Measurements from ENCODE around the gene ABHD17A. TPM values are rescaled to one million over a fixed set of nuclear protein-coding genes. Genes with fewer than 3 reads are reported as not detected.

The ABHD17A gene
- total RNA-seq, 2 donors from 2014 or later: 50.6 to 52.9 TPM

- no peak for TF ChIP-seq CTCF (conservative IDR thresholded peaks at IDR 0.05)
- H3K4me3 Mint-ChIP-seq: no peak overlapping the region
- no peak for DNase-seq
- no peak overlapping the region for H3K27ac ChIP-seq (ENCODE audit: low read depth, low read length)
- H3K27ac Mint-ChIP-seq: no peak overlapping the region
- WGBS, 2 experiments (ENCODE audit: insufficient coverage in 1 of 2, insufficient read length in 1 of 2): 94 to 96% methylated on average over 9 to 14 of the region's 16 CpGs
- no peaks in the 10 kb centered on the region for H3K4me1 ChIP-seq (ENCODE audit: control insufficient read depth, insufficient read depth, low read length)
- peaks cover 4% of the 10 kb centered on the region for H3K9me3 Mint-ChIP-seq
- H3K4me3 ChIP-seq (ENCODE audit: low read length): no peak overlapping the region
- no peaks in the 10 kb centered on the region for H3K27me3 ChIP-seq (ENCODE audit: control insufficient read depth, insufficient read depth, low read length, poor library complexity, severe bottlenecking)
- peaks cover 20% of the 10 kb centered on the region for H3K36me3 ChIP-seq (ENCODE audit: control insufficient read depth, insufficient read depth, low read length)
- H3K36me3 Mint-ChIP-seq (ENCODE audit: low read depth): peaks cover 36% of the 10 kb centered on the region
- H3K27me3 Mint-ChIP-seq (ENCODE audit: insufficient read depth): peaks cover 9% of the 10 kb centered on the region
- H3K9ac ChIP-seq (ENCODE audit: extremely low read depth, low read length, poor library complexity, severe bottlenecking): no peak overlapping the region
- H3K4me1 Mint-ChIP-seq: no peaks in the 10 kb centered on the region
- H3K9me3 ChIP-seq (ENCODE audit: control insufficient read depth, low read length): no peaks in the 10 kb centered on the region
Observed at GRCh38 chr19:1925544-1925943, 40.2 kb upstream of the ABHD17A start.

GRCh38 chr19:1924320-1924961 lies 39.1 kb upstream of the ABHD17A start:
- TF ChIP-seq CTCF (conservative IDR thresholded peaks at IDR 0.05): no peak
- 95 to 97% methylated on average over 24 to 35 of the region's 35 CpGs for WGBS, 2 experiments (ENCODE audit: insufficient coverage in 1 of 2, insufficient read length in 1 of 2)
- Histone ChIP-seq H3K27ac (ENCODE audit: low read depth, low read length) (peak overlapping the region; percentile 38), H3K4me1 (ENCODE audit: control insufficient read depth, insufficient read depth, low read length) (no peaks in the 10 kb centered on the region), H3K36me3 (ENCODE audit: control insufficient read depth, insufficient read depth, low read length) (peaks cover 27% of the 10 kb centered on the region), H3K9me3 (ENCODE audit: control insufficient read depth, low read length) (no peaks in the 10 kb centered on the region), H3K4me3 (ENCODE audit: low read length) (no peak overlapping the region), H3K27me3 (ENCODE audit: control insufficient read depth, insufficient read depth, low read length, poor library complexity, severe bottlenecking) (no peaks in the 10 kb centered on the region), H3K9ac (ENCODE audit: extremely low read depth, low read length, poor library complexity, severe bottlenecking) (no peak overlapping the region)
- peaks cover 4% of the 10 kb centered on the region for H3K9me3 Mint-ChIP-seq
- DNase-seq: no peak
- no peaks in the 10 kb centered on the region for H3K4me1 Mint-ChIP-seq
- no peak overlapping the region for H3K4me3 Mint-ChIP-seq
- H3K27me3 Mint-ChIP-seq (ENCODE audit: insufficient read depth): peaks cover 9% of the 10 kb centered on the region
- H3K36me3 Mint-ChIP-seq (ENCODE audit: low read depth): peaks cover 42% of the 10 kb centered on the region
- H3K27ac Mint-ChIP-seq: no peak overlapping the region

- Histone ChIP-seq H3K9ac (ENCODE audit: extremely low read depth, low read length, poor library complexity, severe bottlenecking) (no peak overlapping the region), H3K36me3 (ENCODE audit: control insufficient read depth, insufficient read depth, low read length) (peaks cover 31% of the 10 kb centered on the region), H3K27me3 (ENCODE audit: control insufficient read depth, insufficient read depth, low read length, poor library complexity, severe bottlenecking) (no peaks in the 10 kb centered on the region), H3K9me3 (ENCODE audit: control insufficient read depth, low read length) (no peaks in the 10 kb centered on the region), H3K27ac (ENCODE audit: low read depth, low read length) (no peak overlapping the region), H3K4me1 (ENCODE audit: control insufficient read depth, insufficient read depth, low read length) (no peaks in the 10 kb centered on the region), H3K4me3 (ENCODE audit: low read length) (no peak overlapping the region)
- DNase-seq: no peak
- no peak for TF ChIP-seq CTCF (conservative IDR thresholded peaks at IDR 0.05)
- peaks cover 5% of the 10 kb centered on the region for H3K27me3 Mint-ChIP-seq (ENCODE audit: insufficient read depth)
- H3K36me3 Mint-ChIP-seq (ENCODE audit: low read depth): peaks cover 46% of the 10 kb centered on the region
- 88% methylated on average over 7 to 8 of the region's 8 CpGs for WGBS, 2 experiments (ENCODE audit: insufficient coverage in 1 of 2, insufficient read length in 1 of 2)
- peaks cover 4% of the 10 kb centered on the region for H3K9me3 Mint-ChIP-seq
- no peak overlapping the region for H3K27ac Mint-ChIP-seq
- H3K4me3 Mint-ChIP-seq: no peak overlapping the region
- H3K4me1 Mint-ChIP-seq: no peaks in the 10 kb centered on the region
Observed at GRCh38 chr19:1923319-1923718, 38.0 kb upstream of the ABHD17A start.

Data from endodermal cell (in vitro differentiated cells).